Neural cell (in vitro differentiated cells): Measurements from ENCODE around the gene CHN1. TPM values are rescaled to one million over a fixed set of nuclear protein-coding genes. Genes with fewer than 3 reads are reported as not detected.

Experiments used
- H2AFZ ChIP-seq: fragments of 200-600, 300-800 bp; sonication (generic), shearing (Covaris generic); 2 replicates; pipeline ENCODE4 v1.6.0; 2014; ENCODE audit warnings: low read depth, mild to moderate bottlenecking, antibody characterized with exemption, low read length, moderate library complexity
- H3F3A ChIP-seq: fragments of 200-600 bp; shearing (Covaris generic); 2 replicates; pipeline ENCODE4 v1.6.1; 2016; ENCODE audit warnings: mild to moderate bottlenecking, moderate library complexity, mixed read lengths, antibody characterized with exemption, low read length; ENCODE audit not compliant: insufficient read depth, poor library complexity, severe bottlenecking
- H3K27ac ChIP-seq: fragments of 200-600, 300-800 bp; sonication (generic), shearing (Covaris generic); 2 replicates; pipeline ENCODE4 v1.5.1; 2014; ENCODE audit warnings: mild to moderate bottlenecking, low read length, moderate library complexity
- H3K27me3 ChIP-seq: fragments of 300-800, 200-600 bp; sonication (generic), shearing (Covaris generic); 2 replicates; pipeline ENCODE4 v1.6.0; 2014; ENCODE audit warnings: mild to moderate bottlenecking, low read depth, low read length, moderate library complexity; ENCODE audit not compliant: insufficient read depth
- H3K36me3 ChIP-seq: fragments of 300-800, 200-600 bp; sonication (generic), shearing (Covaris generic); 2 replicates; pipeline ENCODE4 v1.5.1; 2014; ENCODE audit warnings: mild to moderate bottlenecking, antibody characterized with exemption, low read length, moderate library complexity; ENCODE audit not compliant: insufficient read depth
- H3K4me2 ChIP-seq: fragments of 300-800, 200-600 bp; sonication (generic), shearing (Covaris generic); 2 replicates; pipeline ENCODE4 v1.6.0; 2014; ENCODE audit warnings: mild to moderate bottlenecking, low read length
- H3K4me3 ChIP-seq: fragments of 300-800, 200-600 bp; sonication (generic), shearing (Covaris generic); 2 replicates; pipeline ENCODE4 v1.5.1; 2014; ENCODE audit warnings: mild to moderate bottlenecking, low read length, moderate library complexity
- H3K79me2 ChIP-seq: fragments of 200-600 bp; shearing (Covaris generic); replicated peaks from 2 replicates; pipeline ENCODE4 v1.6.0; 2014; ENCODE audit warnings: mild to moderate bottlenecking, low read length, moderate library complexity; ENCODE audit not compliant: insufficient read depth
- H3K9ac ChIP-seq: fragments of 300-800, 200-600 bp; sonication (generic), shearing (Covaris generic); 2 replicates; pipeline ENCODE4 v1.6.1; 2016; ENCODE audit warnings: mild to moderate bottlenecking, low read length, mixed read lengths
- H3K9me2 ChIP-seq: fragments of 200-600 bp; shearing (Covaris generic); 2 replicates; pipeline ENCODE4 v1.6.1; 2016; ENCODE audit warnings: mild to moderate bottlenecking, low read length, mixed read lengths; ENCODE audit not compliant: insufficient read depth
- H3K9me3 ChIP-seq: fragments of 200-600, 300-800 bp; sonication (generic), shearing (Covaris generic); 2 replicates; pipeline ENCODE4 v1.6.1; 2016; ENCODE audit warnings: mild to moderate bottlenecking, mixed run types, low read length, moderate library complexity, mixed read lengths
- H4K20me1 ChIP-seq: fragments of 200-600 bp; shearing (Covaris generic); 2 replicates; pipeline ENCODE4 v1.6.1; 2016; ENCODE audit warnings: mild to moderate bottlenecking, mixed run types; ENCODE audit not compliant: insufficient read depth
- EP300 ChIP-seq: fragments of 450-650 bp; conservative IDR thresholded peaks from 2 replicates; pipeline ENCODE4 v1.6.1; 2014; ENCODE audit warnings: antibody characterized with exemption, mild to moderate bottlenecking, moderate library complexity; ENCODE audit not compliant: poor library complexity, severe bottlenecking
- EZH2 ChIP-seq: fragments of 200-600, 300-800 bp; shearing (Covaris generic), sonication (generic); IDR thresholded peaks from 2 replicates; pipeline ENCODE4 v1.6.1; 2014; ENCODE audit warnings: antibody characterized with exemption, low read length, borderline replicate concordance, mild to moderate bottlenecking; ENCODE audit not compliant: insufficient read depth, poor library complexity, severe bottlenecking
- MXI1 ChIP-seq: fragments of 450-650 bp; conservative IDR thresholded peaks from 2 replicates; pipeline ENCODE4 v1.6.1; 2014; ENCODE audit warnings: antibody characterized with exemption, mild to moderate bottlenecking; ENCODE audit not compliant: poor library complexity, severe bottlenecking
- POLR2AphosphoS5 ChIP-seq: IDR thresholded peaks from 2 replicates; pipeline ENCODE4 v1.6.1; 2012
- RAD21 ChIP-seq: fragments of 450-650 bp; conservative IDR thresholded peaks from 2 replicates; pipeline ENCODE4 v1.6.1; 2014; ENCODE audit warnings: antibody characterized with exemption, mild to moderate bottlenecking, moderate library complexity
- SMC3 ChIP-seq: fragments of 450-650 bp; conservative IDR thresholded peaks from 2 replicates; pipeline ENCODE4 v1.6.1; 2014; ENCODE audit warnings: antibody characterized with exemption, mild to moderate bottlenecking, moderate library complexity; ENCODE audit not compliant: poor library complexity
- TAF1 ChIP-seq: IDR thresholded peaks from 2 replicates; pipeline ENCODE4 v1.6.1; 2012; ENCODE audit warnings: low read depth
- polyA plus RNA-seq: library from polyadenylated mRNA; depleted of rRNA; stranded (reverse); fragments of >200 nt; gene quantifications from 2 replicates; pipeline ENCODE4 v1.2.3, GENCODE V29; 2014
- TF ChIP-seq, protein P1 (sequence below): fragments of 450-650 bp; IDR thresholded peaks from 2 replicates; pipeline ENCODE4 v1.5.1; 2014; ENCODE audit warnings: antibody characterized with exemption, mild to moderate bottlenecking, moderate library complexity; ENCODE audit not compliant: poor library complexity, severe bottlenecking
- TF ChIP-seq, protein P2 (sequence below): IDR thresholded peaks from 2 replicates; pipeline ENCODE4 v1.6.1; 2012; ENCODE audit warnings: borderline replicate concordance

CHN1 gene
- polyA plus RNA-seq, 1 donor from 2014 or later, result 133 TPM

GRCh38 chr2:174802459-174802858, 202.7 kb downstream of the CHN1 start:
- no peak overlapping the region for H3K9ac ChIP-seq
- no peaks in the 10 kb centered on the region for H3K27me3 ChIP-seq
- TF ChIP-seq EP300, result no peak
- no peak for TF ChIP-seq TAF1
- TF ChIP-seq MXI1, result no peak
- TF ChIP-seq, protein P1, sequence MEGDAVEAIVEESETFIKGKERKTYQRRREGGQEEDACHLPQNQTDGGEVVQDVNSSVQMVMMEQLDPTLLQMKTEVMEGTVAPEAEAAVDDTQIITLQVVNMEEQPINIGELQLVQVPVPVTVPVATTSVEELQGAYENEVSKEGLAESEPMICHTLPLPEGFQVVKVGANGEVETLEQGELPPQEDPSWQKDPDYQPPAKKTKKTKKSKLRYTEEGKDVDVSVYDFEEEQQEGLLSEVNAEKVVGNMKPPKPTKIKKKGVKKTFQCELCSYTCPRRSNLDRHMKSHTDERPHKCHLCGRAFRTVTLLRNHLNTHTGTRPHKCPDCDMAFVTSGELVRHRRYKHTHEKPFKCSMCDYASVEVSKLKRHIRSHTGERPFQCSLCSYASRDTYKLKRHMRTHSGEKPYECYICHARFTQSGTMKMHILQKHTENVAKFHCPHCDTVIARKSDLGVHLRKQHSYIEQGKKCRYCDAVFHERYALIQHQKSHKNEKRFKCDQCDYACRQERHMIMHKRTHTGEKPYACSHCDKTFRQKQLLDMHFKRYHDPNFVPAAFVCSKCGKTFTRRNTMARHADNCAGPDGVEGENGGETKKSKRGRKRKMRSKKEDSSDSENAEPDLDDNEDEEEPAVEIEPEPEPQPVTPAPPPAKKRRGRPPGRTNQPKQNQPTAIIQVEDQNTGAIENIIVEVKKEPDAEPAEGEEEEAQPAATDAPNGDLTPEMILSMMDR, result no peak
- TF ChIP-seq, protein P2, sequence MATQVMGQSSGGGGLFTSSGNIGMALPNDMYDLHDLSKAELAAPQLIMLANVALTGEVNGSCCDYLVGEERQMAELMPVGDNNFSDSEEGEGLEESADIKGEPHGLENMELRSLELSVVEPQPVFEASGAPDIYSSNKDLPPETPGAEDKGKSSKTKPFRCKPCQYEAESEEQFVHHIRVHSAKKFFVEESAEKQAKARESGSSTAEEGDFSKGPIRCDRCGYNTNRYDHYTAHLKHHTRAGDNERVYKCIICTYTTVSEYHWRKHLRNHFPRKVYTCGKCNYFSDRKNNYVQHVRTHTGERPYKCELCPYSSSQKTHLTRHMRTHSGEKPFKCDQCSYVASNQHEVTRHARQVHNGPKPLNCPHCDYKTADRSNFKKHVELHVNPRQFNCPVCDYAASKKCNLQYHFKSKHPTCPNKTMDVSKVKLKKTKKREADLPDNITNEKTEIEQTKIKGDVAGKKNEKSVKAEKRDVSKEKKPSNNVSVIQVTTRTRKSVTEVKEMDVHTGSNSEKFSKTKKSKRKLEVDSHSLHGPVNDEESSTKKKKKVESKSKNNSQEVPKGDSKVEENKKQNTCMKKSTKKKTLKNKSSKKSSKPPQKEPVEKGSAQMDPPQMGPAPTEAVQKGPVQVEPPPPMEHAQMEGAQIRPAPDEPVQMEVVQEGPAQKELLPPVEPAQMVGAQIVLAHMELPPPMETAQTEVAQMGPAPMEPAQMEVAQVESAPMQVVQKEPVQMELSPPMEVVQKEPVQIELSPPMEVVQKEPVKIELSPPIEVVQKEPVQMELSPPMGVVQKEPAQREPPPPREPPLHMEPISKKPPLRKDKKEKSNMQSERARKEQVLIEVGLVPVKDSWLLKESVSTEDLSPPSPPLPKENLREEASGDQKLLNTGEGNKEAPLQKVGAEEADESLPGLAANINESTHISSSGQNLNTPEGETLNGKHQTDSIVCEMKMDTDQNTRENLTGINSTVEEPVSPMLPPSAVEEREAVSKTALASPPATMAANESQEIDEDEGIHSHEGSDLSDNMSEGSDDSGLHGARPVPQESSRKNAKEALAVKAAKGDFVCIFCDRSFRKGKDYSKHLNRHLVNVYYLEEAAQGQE, result no peak
- no peak for TF ChIP-seq EZH2
- TF ChIP-seq RAD21, result no peak
- no peak for TF ChIP-seq SMC3
- no peak for TF ChIP-seq POLR2AphosphoS5
- H3K4me3 ChIP-seq, result no peak overlapping the region
- no peaks in the 10 kb centered on the region for H3K79me2 ChIP-seq
- no peak overlapping the region for H2AFZ ChIP-seq
- no peak overlapping the region for H3K4me2 ChIP-seq
- no peaks in the 10 kb centered on the region for H3K9me2 ChIP-seq
- no peaks in the 10 kb centered on the region for H4K20me1 ChIP-seq
- no peaks in the 10 kb centered on the region for H3K9me3 ChIP-seq
- H3K27ac ChIP-seq, result no peak overlapping the region
- H3F3A ChIP-seq, result no peaks in the 10 kb centered on the region
- H3K36me3 ChIP-seq, result peaks cover 16% of the 10 kb centered on the region

DNA sequence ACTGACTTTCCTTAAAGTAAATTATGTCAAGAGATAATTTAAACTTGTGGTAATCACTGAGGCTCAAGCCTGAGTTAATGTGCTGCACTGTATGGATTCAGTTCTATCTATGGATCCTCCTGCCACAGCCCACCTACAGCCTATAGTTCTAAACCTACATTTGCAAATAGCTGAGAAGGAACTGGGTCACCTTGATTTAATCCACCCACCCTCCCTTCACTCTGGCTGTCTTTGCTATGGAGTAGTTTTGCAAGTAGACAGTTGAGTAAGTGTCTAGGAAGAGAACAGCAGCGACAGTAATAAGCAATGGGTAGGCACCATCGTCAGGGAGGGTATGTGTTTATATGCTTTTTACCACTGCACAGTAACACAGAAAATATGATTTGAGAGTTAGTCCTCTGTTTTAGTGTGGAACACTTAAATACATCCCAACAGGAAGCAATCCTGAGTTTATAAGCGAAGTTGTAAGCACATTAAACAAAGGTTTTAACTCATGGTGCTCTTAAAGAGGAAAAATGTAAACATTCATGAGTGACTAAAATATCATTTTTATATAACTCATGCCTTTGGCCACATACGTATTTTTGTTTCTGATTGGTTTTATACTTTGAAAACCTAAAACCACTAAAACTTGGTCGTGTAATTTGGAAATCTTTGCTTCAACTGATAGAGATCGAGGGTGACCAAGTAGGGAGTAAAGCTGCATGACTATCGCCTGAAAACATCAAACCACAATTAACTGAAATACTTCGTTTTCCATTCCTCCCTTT, 204.6 kb downstream of the CHN1 start:
- Histone ChIP-seq H3F3A (no peaks in the 10 kb centered on the region), H3K9me3 (no peaks in the 10 kb centered on the region), H3K27ac (no peak overlapping the region), H4K20me1 (no peaks in the 10 kb centered on the region), H3K9me2 (no peaks in the 10 kb centered on the region), H2AFZ (no peak overlapping the region), H3K36me3 (peaks cover 16% of the 10 kb centered on the region), H3K4me3 (no peak overlapping the region), H3K79me2 (no peaks in the 10 kb centered on the region), H3K27me3 (no peaks in the 10 kb centered on the region), H3K4me2 (no peak overlapping the region), H3K9ac (no peak overlapping the region)
- TF ChIP-seq MXI1 (no peak), TAF1 (no peak), POLR2AphosphoS5 (no peak), RAD21 (no peak), EP300 (no peak), EZH2 (no peak), SMC3 (no peak)
- TF ChIP-seq, protein P2, result no peak
- TF ChIP-seq, protein P1, result no peak
